Neural cell (in vitro differentiated cells): ENCODE results near the gene GALE. TPM values are rescaled to one million over a fixed set of nuclear protein-coding genes. Genes with fewer than 3 reads are reported as not detected.
"Not testable (repeated sequence)": the region's sequence is repeated elsewhere in the genome, so short reads cannot be mapped to it uniquely, and the experiment has no call there.

Source experiments
- H2AFZ ChIP-seq: fragments of 200-600, 300-800 bp; sonication (generic), shearing (Covaris generic); 2 replicates; pipeline ENCODE4 v1.6.0; 2014; ENCODE audit warnings: low read depth, mild to moderate bottlenecking, antibody characterized with exemption, low read length, moderate library complexity
- H3F3A ChIP-seq: fragments of 200-600 bp; shearing (Covaris generic); 2 replicates; pipeline ENCODE4 v1.6.1; 2016; ENCODE audit warnings: mild to moderate bottlenecking, moderate library complexity, mixed read lengths, antibody characterized with exemption, low read length; ENCODE audit not compliant: insufficient read depth, poor library complexity, severe bottlenecking
- H3K27ac ChIP-seq: fragments of 200-600, 300-800 bp; sonication (generic), shearing (Covaris generic); 2 replicates; pipeline ENCODE4 v1.5.1; 2014; ENCODE audit warnings: mild to moderate bottlenecking, low read length, moderate library complexity
- H3K27me3 ChIP-seq: fragments of 300-800, 200-600 bp; sonication (generic), shearing (Covaris generic); 2 replicates; pipeline ENCODE4 v1.6.0; 2014; ENCODE audit warnings: mild to moderate bottlenecking, low read depth, low read length, moderate library complexity; ENCODE audit not compliant: insufficient read depth
- H3K36me3 ChIP-seq: fragments of 300-800, 200-600 bp; sonication (generic), shearing (Covaris generic); 2 replicates; pipeline ENCODE4 v1.5.1; 2014; ENCODE audit warnings: mild to moderate bottlenecking, antibody characterized with exemption, low read length, moderate library complexity; ENCODE audit not compliant: insufficient read depth
- H3K4me2 ChIP-seq: fragments of 300-800, 200-600 bp; sonication (generic), shearing (Covaris generic); 2 replicates; pipeline ENCODE4 v1.6.0; 2014; ENCODE audit warnings: mild to moderate bottlenecking, low read length
- H3K4me3 ChIP-seq: fragments of 300-800, 200-600 bp; sonication (generic), shearing (Covaris generic); 2 replicates; pipeline ENCODE4 v1.5.1; 2014; ENCODE audit warnings: mild to moderate bottlenecking, low read length, moderate library complexity
- H3K79me2 ChIP-seq: fragments of 200-600 bp; shearing (Covaris generic); replicated peaks from 2 replicates; pipeline ENCODE4 v1.6.0; 2014; ENCODE audit warnings: mild to moderate bottlenecking, low read length, moderate library complexity; ENCODE audit not compliant: insufficient read depth
- H3K9ac ChIP-seq: fragments of 300-800, 200-600 bp; sonication (generic), shearing (Covaris generic); 2 replicates; pipeline ENCODE4 v1.6.1; 2016; ENCODE audit warnings: mild to moderate bottlenecking, low read length, mixed read lengths
- H3K9me2 ChIP-seq: fragments of 200-600 bp; shearing (Covaris generic); 2 replicates; pipeline ENCODE4 v1.6.1; 2016; ENCODE audit warnings: mild to moderate bottlenecking, low read length, mixed read lengths; ENCODE audit not compliant: insufficient read depth
- H3K9me3 ChIP-seq: fragments of 200-600, 300-800 bp; sonication (generic), shearing (Covaris generic); 2 replicates; pipeline ENCODE4 v1.6.1; 2016; ENCODE audit warnings: mild to moderate bottlenecking, mixed run types, low read length, moderate library complexity, mixed read lengths
- H4K20me1 ChIP-seq: fragments of 200-600 bp; shearing (Covaris generic); 2 replicates; pipeline ENCODE4 v1.6.1; 2016; ENCODE audit warnings: mild to moderate bottlenecking, mixed run types; ENCODE audit not compliant: insufficient read depth
- EP300 ChIP-seq: fragments of 450-650 bp; conservative IDR thresholded peaks from 2 replicates; pipeline ENCODE4 v1.6.1; 2014; ENCODE audit warnings: antibody characterized with exemption, mild to moderate bottlenecking, moderate library complexity; ENCODE audit not compliant: poor library complexity, severe bottlenecking
- EZH2 ChIP-seq: fragments of 200-600, 300-800 bp; shearing (Covaris generic), sonication (generic); IDR thresholded peaks from 2 replicates; pipeline ENCODE4 v1.6.1; 2014; ENCODE audit warnings: antibody characterized with exemption, low read length, borderline replicate concordance, mild to moderate bottlenecking; ENCODE audit not compliant: insufficient read depth, poor library complexity, severe bottlenecking
- MXI1 ChIP-seq: fragments of 450-650 bp; conservative IDR thresholded peaks from 2 replicates; pipeline ENCODE4 v1.6.1; 2014; ENCODE audit warnings: antibody characterized with exemption, mild to moderate bottlenecking; ENCODE audit not compliant: poor library complexity, severe bottlenecking
- POLR2AphosphoS5 ChIP-seq: IDR thresholded peaks from 2 replicates; pipeline ENCODE4 v1.6.1; 2012
- RAD21 ChIP-seq: fragments of 450-650 bp; conservative IDR thresholded peaks from 2 replicates; pipeline ENCODE4 v1.6.1; 2014; ENCODE audit warnings: antibody characterized with exemption, mild to moderate bottlenecking, moderate library complexity
- SMC3 ChIP-seq: fragments of 450-650 bp; conservative IDR thresholded peaks from 2 replicates; pipeline ENCODE4 v1.6.1; 2014; ENCODE audit warnings: antibody characterized with exemption, mild to moderate bottlenecking, moderate library complexity; ENCODE audit not compliant: poor library complexity
- TAF1 ChIP-seq: IDR thresholded peaks from 2 replicates; pipeline ENCODE4 v1.6.1; 2012; ENCODE audit warnings: low read depth
- polyA plus RNA-seq: library from polyadenylated mRNA; depleted of rRNA; stranded (reverse); fragments of >200 nt; gene quantifications from 2 replicates; pipeline ENCODE4 v1.2.3, GENCODE V29; 2014
- TF ChIP-seq, protein P1 (sequence below): IDR thresholded peaks from 2 replicates; pipeline ENCODE4 v1.6.1; 2012; ENCODE audit warnings: borderline replicate concordance
- TF ChIP-seq, protein P2 (sequence below): fragments of 450-650 bp; IDR thresholded peaks from 2 replicates; pipeline ENCODE4 v1.5.1; 2014; ENCODE audit warnings: antibody characterized with exemption, mild to moderate bottlenecking, moderate library complexity; ENCODE audit not compliant: poor library complexity, severe bottlenecking

GALE gene
- polyA plus RNA-seq, 1 donor from 2014 or later, result 109 TPM

GRCh38 chr1:23796466-23797271 is 3.9 kb downstream of the GALE start:
- Histone ChIP-seq H3K36me3 (peaks cover 4% of the 10 kb centered on the region), H3F3A (no peaks in the 10 kb centered on the region), H2AFZ (no peak overlapping the region), H3K4me2 (no peak overlapping the region), H3K4me3 (no peak overlapping the region), H3K79me2 (peaks cover 13% of the 10 kb centered on the region), H3K27ac (no peak overlapping the region), H3K9me2 (no peaks in the 10 kb centered on the region), H4K20me1 (no peaks in the 10 kb centered on the region), H3K9me3 (no peaks in the 10 kb centered on the region), H3K27me3 (no peaks in the 10 kb centered on the region), H3K9ac (no peak overlapping the region)
- no peak for TF ChIP-seq POLR2AphosphoS5
- TF ChIP-seq, protein P1, sequence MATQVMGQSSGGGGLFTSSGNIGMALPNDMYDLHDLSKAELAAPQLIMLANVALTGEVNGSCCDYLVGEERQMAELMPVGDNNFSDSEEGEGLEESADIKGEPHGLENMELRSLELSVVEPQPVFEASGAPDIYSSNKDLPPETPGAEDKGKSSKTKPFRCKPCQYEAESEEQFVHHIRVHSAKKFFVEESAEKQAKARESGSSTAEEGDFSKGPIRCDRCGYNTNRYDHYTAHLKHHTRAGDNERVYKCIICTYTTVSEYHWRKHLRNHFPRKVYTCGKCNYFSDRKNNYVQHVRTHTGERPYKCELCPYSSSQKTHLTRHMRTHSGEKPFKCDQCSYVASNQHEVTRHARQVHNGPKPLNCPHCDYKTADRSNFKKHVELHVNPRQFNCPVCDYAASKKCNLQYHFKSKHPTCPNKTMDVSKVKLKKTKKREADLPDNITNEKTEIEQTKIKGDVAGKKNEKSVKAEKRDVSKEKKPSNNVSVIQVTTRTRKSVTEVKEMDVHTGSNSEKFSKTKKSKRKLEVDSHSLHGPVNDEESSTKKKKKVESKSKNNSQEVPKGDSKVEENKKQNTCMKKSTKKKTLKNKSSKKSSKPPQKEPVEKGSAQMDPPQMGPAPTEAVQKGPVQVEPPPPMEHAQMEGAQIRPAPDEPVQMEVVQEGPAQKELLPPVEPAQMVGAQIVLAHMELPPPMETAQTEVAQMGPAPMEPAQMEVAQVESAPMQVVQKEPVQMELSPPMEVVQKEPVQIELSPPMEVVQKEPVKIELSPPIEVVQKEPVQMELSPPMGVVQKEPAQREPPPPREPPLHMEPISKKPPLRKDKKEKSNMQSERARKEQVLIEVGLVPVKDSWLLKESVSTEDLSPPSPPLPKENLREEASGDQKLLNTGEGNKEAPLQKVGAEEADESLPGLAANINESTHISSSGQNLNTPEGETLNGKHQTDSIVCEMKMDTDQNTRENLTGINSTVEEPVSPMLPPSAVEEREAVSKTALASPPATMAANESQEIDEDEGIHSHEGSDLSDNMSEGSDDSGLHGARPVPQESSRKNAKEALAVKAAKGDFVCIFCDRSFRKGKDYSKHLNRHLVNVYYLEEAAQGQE, result no peak
- TF ChIP-seq, protein P2, sequence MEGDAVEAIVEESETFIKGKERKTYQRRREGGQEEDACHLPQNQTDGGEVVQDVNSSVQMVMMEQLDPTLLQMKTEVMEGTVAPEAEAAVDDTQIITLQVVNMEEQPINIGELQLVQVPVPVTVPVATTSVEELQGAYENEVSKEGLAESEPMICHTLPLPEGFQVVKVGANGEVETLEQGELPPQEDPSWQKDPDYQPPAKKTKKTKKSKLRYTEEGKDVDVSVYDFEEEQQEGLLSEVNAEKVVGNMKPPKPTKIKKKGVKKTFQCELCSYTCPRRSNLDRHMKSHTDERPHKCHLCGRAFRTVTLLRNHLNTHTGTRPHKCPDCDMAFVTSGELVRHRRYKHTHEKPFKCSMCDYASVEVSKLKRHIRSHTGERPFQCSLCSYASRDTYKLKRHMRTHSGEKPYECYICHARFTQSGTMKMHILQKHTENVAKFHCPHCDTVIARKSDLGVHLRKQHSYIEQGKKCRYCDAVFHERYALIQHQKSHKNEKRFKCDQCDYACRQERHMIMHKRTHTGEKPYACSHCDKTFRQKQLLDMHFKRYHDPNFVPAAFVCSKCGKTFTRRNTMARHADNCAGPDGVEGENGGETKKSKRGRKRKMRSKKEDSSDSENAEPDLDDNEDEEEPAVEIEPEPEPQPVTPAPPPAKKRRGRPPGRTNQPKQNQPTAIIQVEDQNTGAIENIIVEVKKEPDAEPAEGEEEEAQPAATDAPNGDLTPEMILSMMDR, result no peak
- no peak for TF ChIP-seq EZH2
- TF ChIP-seq SMC3, result no peak
- TF ChIP-seq TAF1, result no peak
- no peak for TF ChIP-seq MXI1
- no peak for TF ChIP-seq RAD21
- no peak for TF ChIP-seq EP300

- no peaks in the 10 kb centered on the region for H4K20me1 ChIP-seq
- H3K9me3 ChIP-seq, result no peaks in the 10 kb centered on the region
- H3F3A ChIP-seq, result no peaks in the 10 kb centered on the region
- H3K27ac ChIP-seq, result no peak overlapping the region
- no peak overlapping the region for H3K9ac ChIP-seq
- TF ChIP-seq, protein P2, result no peak
- TF ChIP-seq, protein P1, result no peak
- TF ChIP-seq MXI1, result no peak
- H2AFZ ChIP-seq, result no peak overlapping the region
- H3K79me2 ChIP-seq, result peaks cover 18% of the 10 kb centered on the region
- no peak overlapping the region for H3K4me2 ChIP-seq
- H3K36me3 ChIP-seq, result peaks cover 4% of the 10 kb centered on the region
- H3K9me2 ChIP-seq, result no peaks in the 10 kb centered on the region
- no peaks in the 10 kb centered on the region for H3K27me3 ChIP-seq
- H3K4me3 ChIP-seq, result no peak overlapping the region
These were observed 4.7 kb downstream of the GALE start for GRCh38 chr1:23795676-23796465.

DNA sequence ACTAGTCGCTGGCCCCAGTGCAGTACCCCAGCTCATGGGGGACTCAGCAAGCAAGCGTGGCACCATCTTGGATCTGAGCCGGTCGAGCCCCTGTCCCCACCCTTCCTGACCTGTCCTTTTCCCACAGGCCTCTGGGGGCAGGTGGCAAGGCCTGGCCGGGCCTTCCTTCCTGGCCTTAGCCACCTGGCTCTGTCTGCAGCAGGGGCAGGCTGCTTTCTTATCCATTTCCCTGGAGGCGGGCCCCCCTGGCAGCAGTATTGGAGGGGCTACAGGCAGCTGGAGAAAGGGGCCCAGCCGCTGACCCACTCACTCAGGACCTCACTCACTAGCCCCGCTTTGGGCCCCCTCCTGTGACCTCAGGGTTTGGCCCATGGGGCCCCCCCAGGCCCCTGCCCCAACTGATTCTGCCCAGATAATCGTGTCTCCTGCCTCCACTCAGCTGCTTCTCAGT is 5.8 kb downstream of the GALE start:
- not testable (repeated sequence) for H3K27ac ChIP-seq, H4K20me1 ChIP-seq, H2AFZ ChIP-seq, H3K27me3 ChIP-seq, H3K36me3 ChIP-seq, H3K4me3 ChIP-seq, H3F3A ChIP-seq, H3K9ac ChIP-seq, H3K9me2 ChIP-seq, H3K4me2 ChIP-seq, H3K9me3 ChIP-seq
- peaks cover 18% of the 10 kb centered on the region for H3K79me2 ChIP-seq
